ENCODE data around the gene ZNF222.

GRCh38 chr19:44032001-44032610 is 6.9 kb downstream of the ZNF222 start:
- no peak for TF ChIP-seq YY1 (IDR thresholded peaks at IDR 0.05; ENCODE audit: insufficient read depth, insufficient read length)
- no peak for TF ChIP-seq ZNF274 (IDR thresholded peaks at IDR 0.05; ENCODE audit: low read depth, low read length)
- no peak for TF ChIP-seq SUZ12 (IDR thresholded peaks at IDR 0.05; ENCODE audit: extremely low read depth, insufficient read depth, insufficient read length)

Data from NT2/D1 (cell line).